Vagina (tissue), 2 donors: ENCODE data around the gene CRPPA.

Source experiments
- POLR2A ChIP-seq, 2 donors: fragments of 450-650 bp; IDR thresholded peaks; one replicate each; pipeline ENCODE4 v1.6.1; 2017; ENCODE audit warnings: antibody characterized with exemption in 2 of 2, mild to moderate bottlenecking in 2 of 2, moderate library complexity in 2 of 2
- TF ChIP-seq, protein P1 (sequence below), 3 experiments: fragments of 450-650 bp in 2 of 3; fragments of 200-600 bp in 1 of 3; sonication (generic) in 1 of 3; IDR thresholded peaks; one replicate each; pipeline ENCODE4 v1.5.1; 2017 to 2019; ENCODE audit warnings: antibody characterized with exemption in 3 of 3, mild to moderate bottlenecking in 2 of 3, moderate library complexity in 2 of 3

DNA sequence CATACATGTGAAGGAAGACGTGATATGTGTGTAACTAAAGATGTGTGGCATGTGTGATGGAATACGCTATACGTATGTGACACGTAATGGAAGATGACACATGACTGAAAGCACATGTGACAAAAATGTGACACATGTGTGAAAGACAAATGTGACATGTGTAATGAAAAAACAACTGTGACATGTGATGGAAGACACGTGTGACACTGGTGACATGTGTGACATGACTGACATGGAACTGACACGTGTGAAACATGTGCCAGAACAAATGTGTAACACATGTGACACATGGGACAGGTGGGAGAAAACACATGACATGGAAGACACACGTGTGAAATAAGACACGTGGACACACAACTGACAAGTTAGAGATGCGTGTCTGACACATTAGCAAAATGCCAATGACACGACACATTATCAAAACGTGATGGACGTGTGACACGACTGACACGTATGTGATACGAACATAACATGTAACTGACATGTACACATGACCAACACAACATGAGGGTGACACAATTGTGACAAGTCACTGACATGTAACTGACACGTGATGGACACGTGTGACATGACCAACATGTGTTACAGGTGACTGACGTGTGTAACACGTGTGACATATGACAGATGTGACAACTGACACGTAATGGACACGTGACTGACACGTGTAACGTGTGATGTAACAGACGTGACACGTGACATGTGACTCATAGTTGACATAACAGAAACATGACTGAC, 24.4 kb downstream of the CRPPA start:
- no peak for TF ChIP-seq POLR2A (IDR thresholded peaks at IDR 0.05)
- TF ChIP-seq, protein P1, sequence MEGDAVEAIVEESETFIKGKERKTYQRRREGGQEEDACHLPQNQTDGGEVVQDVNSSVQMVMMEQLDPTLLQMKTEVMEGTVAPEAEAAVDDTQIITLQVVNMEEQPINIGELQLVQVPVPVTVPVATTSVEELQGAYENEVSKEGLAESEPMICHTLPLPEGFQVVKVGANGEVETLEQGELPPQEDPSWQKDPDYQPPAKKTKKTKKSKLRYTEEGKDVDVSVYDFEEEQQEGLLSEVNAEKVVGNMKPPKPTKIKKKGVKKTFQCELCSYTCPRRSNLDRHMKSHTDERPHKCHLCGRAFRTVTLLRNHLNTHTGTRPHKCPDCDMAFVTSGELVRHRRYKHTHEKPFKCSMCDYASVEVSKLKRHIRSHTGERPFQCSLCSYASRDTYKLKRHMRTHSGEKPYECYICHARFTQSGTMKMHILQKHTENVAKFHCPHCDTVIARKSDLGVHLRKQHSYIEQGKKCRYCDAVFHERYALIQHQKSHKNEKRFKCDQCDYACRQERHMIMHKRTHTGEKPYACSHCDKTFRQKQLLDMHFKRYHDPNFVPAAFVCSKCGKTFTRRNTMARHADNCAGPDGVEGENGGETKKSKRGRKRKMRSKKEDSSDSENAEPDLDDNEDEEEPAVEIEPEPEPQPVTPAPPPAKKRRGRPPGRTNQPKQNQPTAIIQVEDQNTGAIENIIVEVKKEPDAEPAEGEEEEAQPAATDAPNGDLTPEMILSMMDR (IDR thresholded peaks at IDR 0.05): no peak
